ENCODE results near the gene MAD2L2.

MAD2L2 gene

GRCh38 chr1:11654137-11654938, 26.6 kb downstream of the MAD2L2 start, which contains the start of the genes FBXO2 and FBXO44:
Gene FBXO2 (minus strand): TSS chr1:11654429. CDS start chr1:11654340, 89 bp downstream.
Gene FBXO44 (plus strand): TSS chr1:11654877. CDS start chr1:11655836, 959 bp downstream.
- peak; percentile 80 for DNase-seq (ENCODE audit: low spot score)
- FAIRE-seq = no peak

GRCh38 chr1:11653861-11654136, 27.1 kb downstream of the MAD2L2 start:
- FAIRE-seq (no peak), DNase-seq (ENCODE audit: low spot score) (no peak)

DNA sequence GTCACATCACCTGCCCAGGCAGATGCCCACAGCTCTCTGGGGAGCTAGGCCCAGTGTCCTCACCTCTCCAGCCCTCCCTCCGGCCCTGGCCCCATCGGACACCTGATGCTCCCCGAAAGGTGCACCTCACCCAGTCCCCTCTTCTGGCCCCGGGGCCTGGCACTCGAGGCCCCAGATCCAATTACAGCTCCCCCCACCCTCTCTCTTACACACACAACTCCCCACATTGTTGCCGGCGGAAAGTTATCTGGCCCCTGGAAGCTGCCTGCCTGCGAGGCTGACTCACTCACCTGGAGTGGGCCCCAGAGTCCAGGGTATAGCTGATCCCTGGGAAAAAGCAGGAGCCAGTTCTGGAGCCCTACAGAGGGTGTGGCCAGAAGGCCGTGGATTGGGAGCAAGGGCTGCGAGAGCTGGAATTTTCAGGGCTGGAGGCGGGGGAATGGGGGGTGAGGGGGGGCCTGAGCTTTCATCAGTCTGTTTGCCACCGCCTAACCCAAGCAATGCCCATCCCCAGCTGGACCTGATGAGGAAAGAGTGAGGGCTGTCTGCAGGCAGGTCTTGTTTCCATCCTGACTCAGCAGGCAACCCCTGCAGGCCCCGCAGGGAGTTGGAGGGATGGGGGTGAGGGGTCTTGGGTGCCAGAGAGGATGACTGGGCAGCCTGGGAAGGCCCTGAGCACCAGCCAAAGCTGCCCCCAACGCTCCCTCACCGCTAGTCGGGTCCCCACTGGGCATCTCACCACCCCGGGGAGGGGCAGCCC, 27.7 kb downstream of the MAD2L2 start:
- DNase-seq (ENCODE audit: low spot score) = peak; percentile 79
- FAIRE-seq = peak; percentile 62

DNA sequence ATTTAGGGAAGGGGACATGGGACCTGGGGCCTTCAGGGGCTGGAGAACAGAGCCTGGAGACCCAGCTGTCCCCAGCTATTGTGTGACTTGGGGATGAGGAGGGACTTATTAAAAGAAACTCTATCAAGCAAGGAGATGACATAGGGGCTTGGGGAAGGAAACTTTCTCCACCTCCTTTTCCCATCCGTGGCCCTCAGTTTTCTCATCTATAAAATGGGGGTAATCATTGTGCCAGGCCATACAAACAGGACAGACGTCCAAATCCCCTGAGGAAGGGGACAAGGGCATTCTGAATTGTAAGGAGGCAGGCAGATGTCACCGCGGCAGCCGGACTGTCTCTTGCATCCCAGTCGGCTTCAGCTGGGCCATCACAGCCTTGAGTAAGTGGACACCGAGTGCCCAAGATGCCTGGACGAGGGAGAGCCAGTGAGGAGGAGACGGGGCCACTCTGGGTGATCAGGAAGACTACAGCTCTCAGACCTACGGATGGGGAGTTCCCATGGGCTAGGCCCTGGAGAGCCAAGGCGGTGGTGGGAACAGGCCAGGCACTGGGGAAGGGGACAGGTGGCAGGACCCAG, 28.7 kb downstream of the MAD2L2 start:
- no peak for FAIRE-seq

GRCh38 chr1:11651017-11651416, 29.9 kb downstream of the MAD2L2 start:
- DNase-seq (ENCODE audit: low spot score) = no peak
- FAIRE-seq = no peak

More for the DNA sequence above, 28.7 kb downstream of the MAD2L2 start:
- no peak for DNase-seq (ENCODE audit: low spot score)

DNA sequence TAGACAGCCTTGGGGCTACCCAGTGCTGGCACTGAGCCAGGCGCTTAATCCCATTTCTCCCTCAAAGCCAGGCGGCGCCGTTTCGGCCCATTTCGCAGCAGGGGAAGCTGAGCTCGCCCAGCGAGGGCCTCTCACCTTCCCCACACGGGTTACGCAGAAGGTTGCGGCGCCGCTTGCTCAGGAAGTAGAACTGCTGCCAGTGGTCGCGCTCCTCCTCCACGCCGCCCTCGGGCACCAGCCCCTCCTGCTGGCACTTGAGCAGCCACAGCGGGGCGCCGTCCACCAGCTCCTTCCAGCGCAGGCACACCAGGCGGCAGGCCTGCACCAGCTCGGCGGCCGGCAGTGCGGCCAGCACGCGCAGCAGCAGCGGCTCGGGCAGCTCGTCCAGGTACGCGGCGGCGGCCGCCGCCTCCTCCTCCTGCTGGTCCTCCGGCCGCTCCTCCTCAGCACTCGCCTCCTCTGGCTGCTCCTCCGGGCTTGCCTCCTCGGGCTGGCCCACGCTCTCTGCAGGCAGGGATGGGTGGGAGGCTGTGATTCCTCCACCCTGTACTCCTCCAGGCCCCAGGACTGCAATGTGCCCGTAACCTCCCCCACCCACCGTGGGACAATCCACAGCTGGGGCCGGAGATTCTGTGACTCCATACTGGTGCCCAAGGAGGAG, 30.5 kb downstream of the MAD2L2 start:
- FAIRE-seq = peak; percentile 13

GRCh38 chr1:11649624-11650330, 31.2 kb downstream of the MAD2L2 start:
- DNase-seq (ENCODE audit: low spot score) (no peak), FAIRE-seq (no peak)

More for the DNA sequence above, 30.5 kb downstream of the MAD2L2 start:
- peak; percentile 57 for DNase-seq (ENCODE audit: low spot score)

DNA sequence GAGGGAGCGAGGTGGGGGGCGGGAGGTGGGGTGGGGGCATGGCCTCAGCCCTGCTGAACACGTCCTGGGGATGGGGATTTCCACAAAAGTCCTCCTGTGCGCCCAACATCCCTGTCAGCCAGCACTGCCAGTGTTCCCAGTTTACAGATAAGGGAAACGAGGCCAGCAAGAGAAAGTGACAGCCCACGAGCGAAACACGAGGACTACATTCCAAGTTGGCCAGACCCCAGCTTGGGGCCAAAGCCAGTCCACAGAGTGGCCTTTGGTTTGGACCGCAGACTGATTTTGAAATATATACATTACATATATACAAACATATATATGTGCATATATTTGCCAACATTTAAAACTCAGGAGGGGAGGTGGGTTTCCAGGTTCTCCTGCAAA, 31.7 kb downstream of the MAD2L2 start:
- no peak for FAIRE-seq
- DNase-seq (ENCODE audit: low spot score) = no peak

- DNase-seq (ENCODE audit: low spot score) (no peak), FAIRE-seq (no peak)
Measured at GRCh38 chr1:11648732-11649158, 32.2 kb downstream of the MAD2L2 start.

DNA sequence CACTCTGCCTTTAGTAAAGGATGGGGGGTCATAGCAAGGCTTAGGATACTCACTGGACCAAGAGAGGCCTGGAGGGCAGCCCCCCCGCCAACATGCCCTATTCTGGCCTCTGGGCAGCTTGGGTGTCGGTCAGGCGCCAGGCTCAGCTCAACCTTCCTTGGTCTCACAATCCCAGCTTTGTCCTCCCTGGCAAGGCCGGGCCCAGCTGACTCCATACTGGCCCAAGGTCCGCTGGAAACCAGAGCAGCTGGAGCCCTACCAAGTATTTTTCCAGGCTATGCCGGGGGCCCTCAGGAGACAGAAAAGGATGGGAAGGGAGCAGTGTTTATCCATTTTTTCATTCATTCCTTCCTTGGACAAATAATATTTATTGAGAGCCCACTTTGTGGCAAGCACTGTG, 32.9 kb downstream of the MAD2L2 start:
- DNase-seq (ENCODE audit: low spot score) (no peak), FAIRE-seq (no peak)

DNA sequence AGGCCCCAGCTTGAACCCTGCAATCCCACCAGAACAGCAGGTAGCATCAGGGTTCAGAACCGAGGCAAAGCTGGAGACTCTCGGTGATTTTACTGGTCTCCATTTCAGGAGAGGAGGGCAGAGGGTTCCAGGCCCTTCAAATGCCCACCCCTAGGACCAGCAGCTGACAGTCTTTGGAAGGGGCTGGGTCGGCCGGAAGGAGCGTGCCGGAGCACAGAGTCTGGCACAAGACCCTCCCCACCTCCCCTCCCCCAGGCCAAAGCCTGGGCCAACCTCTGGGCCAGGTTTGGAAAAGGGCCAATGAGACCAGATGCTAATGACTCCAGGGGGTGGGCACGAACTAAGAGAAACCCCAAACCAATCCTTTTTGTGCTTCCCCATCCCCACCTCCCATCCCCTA, 33.6 kb downstream of the MAD2L2 start:
- DNase-seq (ENCODE audit: low spot score) (no peak), FAIRE-seq (no peak)

DNA sequence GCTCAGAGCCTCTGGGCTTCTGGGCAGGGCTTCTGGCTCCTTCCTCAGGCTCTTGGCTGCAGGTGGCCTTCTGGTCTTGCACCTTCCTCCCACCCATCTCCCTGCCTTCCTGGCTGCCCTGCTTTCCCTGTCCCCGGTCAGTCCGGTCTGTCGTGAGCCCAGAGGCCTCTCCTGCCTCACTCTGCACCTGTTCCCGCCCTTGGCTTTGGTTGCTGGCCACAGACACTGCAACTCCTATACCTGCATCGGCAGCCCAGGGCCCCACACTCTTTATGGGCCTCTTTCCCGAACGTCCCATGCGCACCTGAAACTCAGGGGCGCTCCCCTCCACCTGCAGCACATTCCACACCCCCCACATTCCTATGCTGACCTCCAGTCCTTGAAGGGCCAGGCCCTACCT, 34.6 kb downstream of the MAD2L2 start:
- FAIRE-seq (no peak), DNase-seq (ENCODE audit: low spot score) (no peak)

GRCh38 chr1:11645670-11646265, 35.2 kb downstream of the MAD2L2 start:
- DNase-seq (ENCODE audit: low spot score) = peak; percentile 77
- peak; percentile 80 for FAIRE-seq

DNA sequence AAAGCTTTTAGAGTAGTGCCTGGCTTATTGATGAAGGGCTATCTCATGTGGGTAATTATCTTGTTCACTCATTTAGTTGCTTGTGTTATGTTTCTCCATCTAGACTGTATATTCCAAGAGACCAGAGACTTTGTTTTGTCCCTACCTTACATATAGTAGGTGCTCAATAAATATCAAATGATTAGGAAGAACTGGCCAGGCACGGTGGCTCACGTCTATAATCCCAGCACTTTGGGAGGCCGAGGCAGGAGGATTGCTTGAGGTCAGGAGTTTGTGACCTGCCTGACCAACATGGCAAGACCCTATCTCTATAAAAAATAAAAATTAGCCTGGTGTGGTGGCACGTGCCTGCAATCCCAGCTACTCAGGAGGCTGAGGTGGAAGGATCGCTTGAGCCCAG, 35.7 kb downstream of the MAD2L2 start:
- no peak for FAIRE-seq
- DNase-seq (ENCODE audit: low spot score) = no peak

DNA sequence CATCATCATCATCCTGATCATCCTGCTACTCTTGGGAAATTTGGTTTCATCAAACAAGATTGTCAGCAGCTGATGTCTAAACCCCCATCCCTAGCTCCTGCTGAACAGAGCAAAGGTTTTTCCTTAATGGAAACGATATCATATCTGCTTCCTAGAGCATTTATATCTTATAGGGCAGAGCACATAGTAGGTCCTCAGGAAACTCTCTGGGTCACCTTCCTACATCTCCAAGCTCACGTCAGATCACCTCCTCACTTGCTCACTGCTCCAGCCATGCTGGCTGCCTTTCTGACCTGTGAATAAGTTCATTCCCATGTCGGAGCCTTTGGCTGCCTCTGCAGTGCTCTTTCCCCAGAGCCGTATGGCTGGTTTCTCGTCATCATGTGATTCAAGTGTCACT, 37.2 kb downstream of the MAD2L2 start:
- FAIRE-seq = no peak
- DNase-seq (ENCODE audit: low spot score) = no peak

- FAIRE-seq = peak; percentile 84
- DNase-seq (ENCODE audit: low spot score) = peak; percentile 77
Measured at GRCh38 chr1:11642418-11643017, 38.4 kb downstream of the MAD2L2 start.

DNA sequence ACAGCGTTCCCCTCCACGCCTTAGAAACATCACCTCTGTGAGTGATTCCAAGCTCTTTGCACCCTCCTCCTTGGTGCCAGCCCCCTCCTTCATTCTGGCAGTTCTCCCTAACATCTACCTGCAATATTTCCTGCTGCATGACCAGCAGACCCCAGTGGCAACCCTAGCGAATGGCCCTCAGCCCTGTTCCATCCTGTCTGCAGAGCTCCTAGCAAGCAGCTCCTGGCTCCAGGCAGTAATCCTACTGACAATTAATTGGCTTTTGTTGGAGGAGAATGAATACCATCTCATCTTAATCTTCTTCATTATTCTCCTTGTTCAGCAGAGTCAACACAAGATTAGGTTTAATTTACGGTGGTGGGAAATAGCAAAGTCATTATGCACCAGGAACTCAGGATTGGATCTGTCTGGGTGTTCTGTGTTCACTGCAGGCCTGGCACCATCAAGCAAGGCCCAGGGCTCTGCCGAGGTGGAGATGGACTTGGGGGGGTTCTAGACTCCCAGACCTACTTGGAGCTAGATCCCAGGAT, 39.1 kb downstream of the MAD2L2 start:
- FAIRE-seq (no peak), DNase-seq (ENCODE audit: low spot score) (no peak)

DNA sequence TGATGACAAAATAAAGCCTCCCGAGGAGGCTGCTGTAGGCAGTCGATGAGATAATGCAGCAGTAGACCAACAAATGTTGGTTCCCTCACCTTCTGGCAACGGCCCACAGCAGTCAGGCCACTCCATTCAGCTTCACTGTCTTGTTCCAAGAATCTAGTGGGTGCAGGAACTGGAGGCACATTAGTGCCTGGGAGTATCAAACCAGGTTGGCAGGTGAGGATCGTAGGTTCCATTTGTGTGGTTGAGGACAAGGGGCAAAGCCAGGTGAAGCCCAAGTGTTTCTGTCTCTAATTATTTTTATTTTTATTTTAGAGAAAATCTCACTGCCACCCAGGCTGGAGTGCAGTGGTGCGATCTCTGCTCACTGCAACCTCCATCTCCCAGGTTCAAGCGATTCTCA, 40.0 kb downstream of the MAD2L2 start:
- DNase-seq (ENCODE audit: low spot score) (no peak), FAIRE-seq (no peak)

DNA sequence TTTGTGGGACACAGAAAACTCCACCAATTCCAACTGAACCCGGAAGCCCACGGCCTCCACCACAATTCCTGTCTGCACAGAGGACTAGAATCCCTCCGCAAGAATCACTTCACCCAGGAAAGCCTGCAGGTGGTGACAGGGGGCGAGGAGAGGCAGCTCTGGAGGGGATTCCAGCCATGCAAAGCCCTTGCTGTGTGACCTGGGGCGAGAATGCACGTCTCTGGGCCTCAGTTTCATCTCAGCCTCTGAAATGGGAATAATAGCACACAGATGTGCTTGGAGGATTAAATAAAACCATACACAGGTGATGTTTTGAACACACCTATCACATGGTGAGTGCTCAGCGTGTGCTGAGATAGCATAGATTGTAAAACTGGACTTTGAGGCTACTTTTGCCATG, 40.8 kb downstream of the MAD2L2 start:
- FAIRE-seq = no peak

DNA sequence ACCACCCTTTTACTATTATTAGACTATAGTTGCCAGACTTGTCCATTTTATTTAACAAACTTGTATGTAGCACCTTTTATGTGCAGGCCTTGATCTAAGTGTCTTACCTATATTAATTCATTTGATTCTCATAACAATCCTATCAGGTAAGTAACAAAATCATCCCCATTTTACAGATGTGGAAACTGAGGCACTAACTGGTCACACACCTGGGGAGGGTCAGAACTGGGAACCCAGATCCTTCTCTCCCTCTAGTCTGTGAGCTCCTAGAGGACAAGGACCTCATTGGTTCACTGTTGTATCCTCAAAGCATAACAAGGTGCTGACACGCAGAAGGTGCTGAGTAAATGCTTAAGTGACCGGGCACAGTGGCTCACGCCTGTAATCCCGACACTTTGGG, 41.6 kb downstream of the MAD2L2 start:
- no peak for FAIRE-seq
- DNase-seq (ENCODE audit: low spot score) = no peak

More for the DNA sequence above, 40.8 kb downstream of the MAD2L2 start:
- DNase-seq (ENCODE audit: low spot score) = no peak
